ENCODE data around the gene ZSCAN9. TPM values are rescaled to one million over a fixed set of nuclear protein-coding genes. Genes with fewer than 3 reads are reported as not detected.

Gene ZSCAN9
- total and polyA plus RNA-seq, 4 donors: 1.3 to 4.8 (median 2.6) TPM

DNA sequence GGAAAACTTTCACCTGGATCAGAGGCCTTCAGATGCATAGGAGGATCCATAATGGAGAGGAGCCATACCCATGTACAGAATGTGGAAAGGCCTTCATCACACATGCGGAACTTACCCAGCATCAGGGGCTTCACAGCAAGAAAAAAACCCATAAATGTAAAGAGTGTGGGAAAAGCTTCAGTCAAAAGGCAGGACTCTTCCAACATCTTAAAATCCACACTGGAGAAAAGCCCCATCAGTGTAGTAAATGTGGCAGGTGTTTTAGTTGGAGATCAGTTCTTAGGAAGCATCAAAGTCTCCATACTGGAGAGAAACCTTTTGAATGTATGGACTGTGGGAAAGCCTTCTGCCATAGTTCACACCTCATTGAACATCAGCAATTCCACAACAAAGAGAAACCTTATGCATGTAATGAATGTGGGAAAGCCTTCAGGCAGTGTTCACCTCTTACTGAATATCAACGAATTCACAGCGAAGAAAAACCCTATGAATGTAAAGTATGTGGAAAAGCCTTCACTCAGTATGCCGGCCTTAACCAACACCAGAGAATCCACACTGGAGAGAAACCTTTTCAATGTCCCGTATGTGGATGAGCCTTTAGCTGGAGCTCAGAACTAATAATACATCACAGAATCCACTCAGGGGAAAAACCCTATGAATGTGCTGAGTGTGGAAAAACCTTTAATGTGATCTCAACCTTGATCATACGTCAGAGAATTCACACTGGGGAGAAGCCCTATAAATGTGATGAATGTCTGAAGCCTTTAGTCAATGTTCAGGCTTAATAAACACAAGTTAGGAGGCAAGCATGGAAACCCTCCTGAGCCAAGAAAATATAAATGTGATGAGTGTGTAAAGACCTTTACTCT lies 36.7 kb upstream of the ZSCAN9 start:
- no peak for TF ChIP-seq HNF4A (conservative IDR thresholded peaks at IDR 0.05)
- no peak for TF ChIP-seq NR2F2 (IDR thresholded peaks at IDR 0.05)
- no peak for TF ChIP-seq YY1 (IDR thresholded peaks at IDR 0.05)
- TF ChIP-seq, protein P1, sequence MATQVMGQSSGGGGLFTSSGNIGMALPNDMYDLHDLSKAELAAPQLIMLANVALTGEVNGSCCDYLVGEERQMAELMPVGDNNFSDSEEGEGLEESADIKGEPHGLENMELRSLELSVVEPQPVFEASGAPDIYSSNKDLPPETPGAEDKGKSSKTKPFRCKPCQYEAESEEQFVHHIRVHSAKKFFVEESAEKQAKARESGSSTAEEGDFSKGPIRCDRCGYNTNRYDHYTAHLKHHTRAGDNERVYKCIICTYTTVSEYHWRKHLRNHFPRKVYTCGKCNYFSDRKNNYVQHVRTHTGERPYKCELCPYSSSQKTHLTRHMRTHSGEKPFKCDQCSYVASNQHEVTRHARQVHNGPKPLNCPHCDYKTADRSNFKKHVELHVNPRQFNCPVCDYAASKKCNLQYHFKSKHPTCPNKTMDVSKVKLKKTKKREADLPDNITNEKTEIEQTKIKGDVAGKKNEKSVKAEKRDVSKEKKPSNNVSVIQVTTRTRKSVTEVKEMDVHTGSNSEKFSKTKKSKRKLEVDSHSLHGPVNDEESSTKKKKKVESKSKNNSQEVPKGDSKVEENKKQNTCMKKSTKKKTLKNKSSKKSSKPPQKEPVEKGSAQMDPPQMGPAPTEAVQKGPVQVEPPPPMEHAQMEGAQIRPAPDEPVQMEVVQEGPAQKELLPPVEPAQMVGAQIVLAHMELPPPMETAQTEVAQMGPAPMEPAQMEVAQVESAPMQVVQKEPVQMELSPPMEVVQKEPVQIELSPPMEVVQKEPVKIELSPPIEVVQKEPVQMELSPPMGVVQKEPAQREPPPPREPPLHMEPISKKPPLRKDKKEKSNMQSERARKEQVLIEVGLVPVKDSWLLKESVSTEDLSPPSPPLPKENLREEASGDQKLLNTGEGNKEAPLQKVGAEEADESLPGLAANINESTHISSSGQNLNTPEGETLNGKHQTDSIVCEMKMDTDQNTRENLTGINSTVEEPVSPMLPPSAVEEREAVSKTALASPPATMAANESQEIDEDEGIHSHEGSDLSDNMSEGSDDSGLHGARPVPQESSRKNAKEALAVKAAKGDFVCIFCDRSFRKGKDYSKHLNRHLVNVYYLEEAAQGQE (IDR thresholded peaks at IDR 0.05): no peak
- H3K36me3 ChIP-seq (ENCODE audit: control insufficient read depth in 4 of 4, insufficient read depth in 3 of 4, low read depth in 1 of 4, low read length in 3 of 4): no peaks in the 10 kb centered on the region
- no peaks in the 10 kb centered on the region for H3K4me1 ChIP-seq (ENCODE audit: control insufficient read depth in 4 of 4, insufficient read depth in 4 of 4, low read length in 3 of 4)
- peak overlapping the region in 2 of 3 donors; percentile 26 to 50 for H3K4me3 ChIP-seq (ENCODE audit: low read depth in 1 of 3, low read length in 3 of 3)
- WGBS: 77% methylated on average over 6 of the region's 6 CpGs
- peaks cover 35 to 52% (median 37%) of the 10 kb centered on the region in 4 donors for H3K9me3 ChIP-seq (ENCODE audit: control insufficient read depth in 4 of 4, low read length in 3 of 4)
- H3K9ac ChIP-seq (ENCODE audit: low read depth in 1 of 2, low read length in 2 of 2): no peak overlapping the region
- peaks cover 0 to 7% (median 2%) of the 10 kb centered on the region in 4 donors for H3K27me3 ChIP-seq (ENCODE audit: control insufficient read depth in 4 of 4, insufficient read depth in 4 of 4, low read length in 3 of 4)
- no peak overlapping the region for H3K27ac ChIP-seq (ENCODE audit: low read depth in 1 of 2, low read length in 2 of 2)
- no peak for DNase-seq (ENCODE audit: low spot score)

DNA sequence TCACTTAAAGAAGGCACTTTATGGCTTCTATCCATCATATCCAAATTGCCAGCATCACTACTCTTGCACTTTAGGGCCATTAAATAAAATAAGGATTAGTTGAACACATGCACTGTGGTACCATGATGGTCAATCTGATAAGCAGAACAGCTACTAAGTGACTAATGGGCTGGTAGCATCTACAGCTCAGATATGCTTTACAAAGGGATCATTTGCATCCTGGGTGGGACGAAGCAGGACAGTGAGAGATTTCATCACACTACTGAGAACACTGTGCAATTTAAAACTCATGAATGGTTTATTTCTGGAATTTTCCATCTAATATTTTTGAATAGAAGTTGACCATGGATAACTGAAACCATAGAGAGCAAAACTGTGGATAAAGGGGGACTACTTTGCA lies 25.1 kb upstream of the ZSCAN9 start:
- no peak for DNase-seq (ENCODE audit: low spot score)
- WGBS: 46% methylated on average over 1 of the region's 1 CpG
- no peaks in the 10 kb centered on the region for H3K4me1 ChIP-seq (ENCODE audit: control insufficient read depth in 4 of 4, insufficient read depth in 4 of 4, low read length in 3 of 4)
- peaks cover 5 to 33% (median 15%) of the 10 kb centered on the region in 4 donors for H3K9me3 ChIP-seq (ENCODE audit: control insufficient read depth in 4 of 4, low read length in 3 of 4)
- peaks cover 0 to 14% (median 3%) of the 10 kb centered on the region in 4 donors for H3K27me3 ChIP-seq (ENCODE audit: control insufficient read depth in 4 of 4, insufficient read depth in 4 of 4, low read length in 3 of 4)
- no peak overlapping the region for H3K9ac ChIP-seq (ENCODE audit: low read depth in 1 of 2, low read length in 2 of 2)
- H3K4me3 ChIP-seq (ENCODE audit: low read depth in 1 of 3, low read length in 3 of 3): no peak overlapping the region
- H3K27ac ChIP-seq (ENCODE audit: low read depth in 1 of 2, low read length in 2 of 2): no peak overlapping the region
- H3K36me3 ChIP-seq (ENCODE audit: control insufficient read depth in 4 of 4, insufficient read depth in 3 of 4, low read depth in 1 of 4, low read length in 3 of 4): no peaks in the 10 kb centered on the region
- TF ChIP-seq RAD21 (IDR thresholded peaks at IDR 0.05) (no peak), YY1 (IDR thresholded peaks at IDR 0.05) (no peak), TAF1 (conservative IDR thresholded peaks at IDR 0.05) (no peak), HNF4A (conservative IDR thresholded peaks at IDR 0.05) (no peak), FOXA2 (IDR thresholded peaks at IDR 0.05) (no peak), EGR1 (IDR thresholded peaks at IDR 0.05; ENCODE audit: low read depth in 2 of 2) (no peak), NR2F2 (IDR thresholded peaks at IDR 0.05) (no peak), HNF4G (IDR thresholded peaks at IDR 0.05) (no peak)
- TF ChIP-seq, protein P2, sequence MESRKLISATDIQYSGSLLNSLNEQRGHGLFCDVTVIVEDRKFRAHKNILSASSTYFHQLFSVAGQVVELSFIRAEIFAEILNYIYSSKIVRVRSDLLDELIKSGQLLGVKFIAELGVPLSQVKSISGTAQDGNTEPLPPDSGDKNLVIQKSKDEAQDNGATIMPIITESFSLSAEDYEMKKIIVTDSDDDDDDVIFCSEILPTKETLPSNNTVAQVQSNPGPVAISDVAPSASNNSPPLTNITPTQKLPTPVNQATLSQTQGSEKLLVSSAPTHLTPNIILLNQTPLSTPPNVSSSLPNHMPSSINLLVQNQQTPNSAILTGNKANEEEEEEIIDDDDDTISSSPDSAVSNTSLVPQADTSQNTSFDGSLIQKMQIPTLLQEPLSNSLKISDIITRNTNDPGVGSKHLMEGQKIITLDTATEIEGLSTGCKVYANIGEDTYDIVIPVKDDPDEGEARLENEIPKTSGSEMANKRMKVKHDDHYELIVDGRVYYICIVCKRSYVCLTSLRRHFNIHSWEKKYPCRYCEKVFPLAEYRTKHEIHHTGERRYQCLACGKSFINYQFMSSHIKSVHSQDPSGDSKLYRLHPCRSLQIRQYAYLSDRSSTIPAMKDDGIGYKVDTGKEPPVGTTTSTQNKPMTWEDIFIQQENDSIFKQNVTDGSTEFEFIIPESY (IDR thresholded peaks at IDR 0.05): no peak
- TF ChIP-seq, protein P1 (IDR thresholded peaks at IDR 0.05): no peak
- TF ChIP-seq, protein P3, sequence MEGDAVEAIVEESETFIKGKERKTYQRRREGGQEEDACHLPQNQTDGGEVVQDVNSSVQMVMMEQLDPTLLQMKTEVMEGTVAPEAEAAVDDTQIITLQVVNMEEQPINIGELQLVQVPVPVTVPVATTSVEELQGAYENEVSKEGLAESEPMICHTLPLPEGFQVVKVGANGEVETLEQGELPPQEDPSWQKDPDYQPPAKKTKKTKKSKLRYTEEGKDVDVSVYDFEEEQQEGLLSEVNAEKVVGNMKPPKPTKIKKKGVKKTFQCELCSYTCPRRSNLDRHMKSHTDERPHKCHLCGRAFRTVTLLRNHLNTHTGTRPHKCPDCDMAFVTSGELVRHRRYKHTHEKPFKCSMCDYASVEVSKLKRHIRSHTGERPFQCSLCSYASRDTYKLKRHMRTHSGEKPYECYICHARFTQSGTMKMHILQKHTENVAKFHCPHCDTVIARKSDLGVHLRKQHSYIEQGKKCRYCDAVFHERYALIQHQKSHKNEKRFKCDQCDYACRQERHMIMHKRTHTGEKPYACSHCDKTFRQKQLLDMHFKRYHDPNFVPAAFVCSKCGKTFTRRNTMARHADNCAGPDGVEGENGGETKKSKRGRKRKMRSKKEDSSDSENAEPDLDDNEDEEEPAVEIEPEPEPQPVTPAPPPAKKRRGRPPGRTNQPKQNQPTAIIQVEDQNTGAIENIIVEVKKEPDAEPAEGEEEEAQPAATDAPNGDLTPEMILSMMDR (IDR thresholded peaks at IDR 0.05; ENCODE audit: low read depth, low read length, missing input control): no peak
